Fibroblast of lung (primary cell): ENCODE results near the gene ANKUB1. TPM values are rescaled to one million over a fixed set of nuclear protein-coding genes. Genes with fewer than 3 reads are reported as not detected.

Experiments
- DNase-seq, 2 donors: peaks; one replicate each; pipeline versions ENCODE4 v3.0.0 to v3.0.0-alpha.2; 2010; ENCODE audit warnings: low read depth in 2 of 2
- H2AFZ ChIP-seq: 2 replicates; pipeline ENCODE4 v1.5.1; 2012; ENCODE audit warnings: low read length, control low read depth, inconsistent platforms
- H3K27ac ChIP-seq: 2 replicates; pipeline ENCODE4 v1.5.1; 2011; ENCODE audit warnings: low read length, control low read depth; ENCODE audit not compliant: insufficient read depth
- H3K27me3 ChIP-seq: 2 replicates; pipeline ENCODE4 v1.5.1; 2011; ENCODE audit warnings: mild to moderate bottlenecking, low read length; ENCODE audit not compliant: control insufficient read depth, insufficient read depth
- H3K36me3 ChIP-seq: 2 replicates; pipeline ENCODE4 v1.5.1; 2011; ENCODE audit warnings: low read length; ENCODE audit not compliant: control insufficient read depth, insufficient read depth
- H3K4me1 ChIP-seq: 2 replicates; pipeline ENCODE4 v1.5.1; 2011; ENCODE audit warnings: low read length; ENCODE audit not compliant: control insufficient read depth, insufficient read depth; ENCODE audit errors: extremely low read depth
- H3K4me2 ChIP-seq: 2 replicates; pipeline ENCODE4 v1.5.1; 2011; ENCODE audit warnings: low read length, control low read depth; ENCODE audit not compliant: insufficient read depth; ENCODE audit errors: extremely low read depth
- H3K4me3 ChIP-seq, 4 experiments: fragments of 200-600 bp in 1 of 4; sonication (generic) in 1 of 4; replicated peaks in 1 of 4; 2 replicates each; pipeline ENCODE4 v1.5.1; 2011 to 2016; ENCODE audit warnings: low read length in 4 of 4, low read depth in 3 of 4, mild to moderate bottlenecking in 3 of 4, control low read depth in 2 of 4, inconsistent platforms in 1 of 4, mixed read lengths in 1 of 4; ENCODE audit not compliant: insufficient read depth in 1 of 4; ENCODE audit errors: control extremely low read depth in 1 of 4
- H3K79me2 ChIP-seq: 2 replicates; pipeline ENCODE4 v1.5.1; 2012; ENCODE audit warnings: mild to moderate bottlenecking, low read length, inconsistent platforms; ENCODE audit not compliant: control insufficient read depth, insufficient read depth
- H3K9ac ChIP-seq: 2 replicates; pipeline ENCODE4 v1.5.1; 2011; ENCODE audit warnings: mild to moderate bottlenecking, low read length, control low read depth; ENCODE audit not compliant: insufficient read depth
- H3K9me3 ChIP-seq: 2 replicates; pipeline ENCODE4 v1.5.1; 2012; ENCODE audit warnings: low read depth, low read length; ENCODE audit not compliant: control insufficient read depth, insufficient read depth
- H4K20me1 ChIP-seq: 2 replicates; pipeline ENCODE4 v1.5.1; 2011; ENCODE audit warnings: low read length; ENCODE audit not compliant: control insufficient read depth, insufficient read depth; ENCODE audit errors: extremely low read depth
- EZH2 ChIP-seq: IDR thresholded peaks from 2 replicates; pipeline ENCODE4 v1.5.1; 2012; ENCODE audit warnings: low read length, control low read depth, mild to moderate bottlenecking; ENCODE audit errors: missing control alignments
- polyA plus RNA-seq, 2 donors: library from polyadenylated mRNA; depleted of rRNA in 1 of 2; stranded (reverse) in 1 of 2; unstranded in 1 of 2; fragments of >200 nt; gene quantifications; 2 replicates each; pipeline ENCODE4 v1.2.1, GENCODE V29; 2011 to 2012; ENCODE audit warnings: missing spikeins in 1 of 2
- total RNA-seq: library from RNA; depleted of rRNA; stranded (reverse); fragments of >200 nt; gene quantifications from 2 replicates; pipeline ENCODE4 v1.2.1, GENCODE V29; 2014
- TF ChIP-seq, protein P1 (sequence below), 2 donors: IDR thresholded peaks in 1 of 2; conservative IDR thresholded peaks in 1 of 2; 1 replicate in 1 of 2; 2 replicates in 1 of 2; pipeline ENCODE4 v1.5.1; 2011 to 2012; ENCODE audit warnings: low read length in 2 of 2, control low read depth in 1 of 2, inconsistent platforms in 1 of 2, low read depth in 1 of 2, mild to moderate bottlenecking in 1 of 2

The ANKUB1 gene
- total and polyA plus RNA-seq, 2 donors (not counting 1 experiment from before 2014, with no cell fraction given): not detected

DNA sequence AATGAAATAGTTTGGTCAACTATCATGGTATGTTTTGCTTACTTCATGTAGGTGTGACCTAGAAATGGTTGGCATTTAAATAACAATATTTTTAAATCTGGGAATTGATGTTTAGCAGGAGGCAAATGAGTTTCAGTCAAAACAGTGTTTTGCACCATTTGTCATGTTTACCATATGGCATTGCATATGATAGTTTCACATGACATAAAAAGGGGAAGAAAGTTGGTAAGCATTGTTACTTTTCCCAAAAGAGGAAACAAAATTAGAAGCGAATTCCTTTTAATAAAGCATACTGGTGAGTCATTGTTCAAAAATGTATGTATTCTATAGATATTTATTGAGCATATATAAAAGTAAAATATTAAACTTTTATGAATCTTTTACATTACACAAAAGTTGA is 23.0 kb upstream of the ANKUB1 start:
- no peak overlapping the region for H3K27ac ChIP-seq
- no peaks in the 10 kb centered on the region for H3K27me3 ChIP-seq
- H3K36me3 ChIP-seq: no peaks in the 10 kb centered on the region
- H3K4me1 ChIP-seq: peaks cover 4% of the 10 kb centered on the region
- H3K4me2 ChIP-seq: peak overlapping the region; percentile 94
- peaks cover 53% of the 10 kb centered on the region for H3K79me2 ChIP-seq
- no peaks in the 10 kb centered on the region for H3K9me3 ChIP-seq
- DNase-seq: no peak
- no peaks in the 10 kb centered on the region for H4K20me1 ChIP-seq
- H3K4me3 ChIP-seq: peak overlapping the region in 2 of 4 experiments; percentile 80 to 88
- TF ChIP-seq, protein P1, sequence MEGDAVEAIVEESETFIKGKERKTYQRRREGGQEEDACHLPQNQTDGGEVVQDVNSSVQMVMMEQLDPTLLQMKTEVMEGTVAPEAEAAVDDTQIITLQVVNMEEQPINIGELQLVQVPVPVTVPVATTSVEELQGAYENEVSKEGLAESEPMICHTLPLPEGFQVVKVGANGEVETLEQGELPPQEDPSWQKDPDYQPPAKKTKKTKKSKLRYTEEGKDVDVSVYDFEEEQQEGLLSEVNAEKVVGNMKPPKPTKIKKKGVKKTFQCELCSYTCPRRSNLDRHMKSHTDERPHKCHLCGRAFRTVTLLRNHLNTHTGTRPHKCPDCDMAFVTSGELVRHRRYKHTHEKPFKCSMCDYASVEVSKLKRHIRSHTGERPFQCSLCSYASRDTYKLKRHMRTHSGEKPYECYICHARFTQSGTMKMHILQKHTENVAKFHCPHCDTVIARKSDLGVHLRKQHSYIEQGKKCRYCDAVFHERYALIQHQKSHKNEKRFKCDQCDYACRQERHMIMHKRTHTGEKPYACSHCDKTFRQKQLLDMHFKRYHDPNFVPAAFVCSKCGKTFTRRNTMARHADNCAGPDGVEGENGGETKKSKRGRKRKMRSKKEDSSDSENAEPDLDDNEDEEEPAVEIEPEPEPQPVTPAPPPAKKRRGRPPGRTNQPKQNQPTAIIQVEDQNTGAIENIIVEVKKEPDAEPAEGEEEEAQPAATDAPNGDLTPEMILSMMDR (conservative IDR thresholded peaks at IDR 0.05 in 1 of 2, IDR thresholded peaks at IDR 0.05 in 1 of 2; ENCODE audit: low read depth in 1 of 2, low read length in 2 of 2): no peak
- H2AFZ ChIP-seq: no peak overlapping the region
- H3K9ac ChIP-seq: no peak overlapping the region

DNA sequence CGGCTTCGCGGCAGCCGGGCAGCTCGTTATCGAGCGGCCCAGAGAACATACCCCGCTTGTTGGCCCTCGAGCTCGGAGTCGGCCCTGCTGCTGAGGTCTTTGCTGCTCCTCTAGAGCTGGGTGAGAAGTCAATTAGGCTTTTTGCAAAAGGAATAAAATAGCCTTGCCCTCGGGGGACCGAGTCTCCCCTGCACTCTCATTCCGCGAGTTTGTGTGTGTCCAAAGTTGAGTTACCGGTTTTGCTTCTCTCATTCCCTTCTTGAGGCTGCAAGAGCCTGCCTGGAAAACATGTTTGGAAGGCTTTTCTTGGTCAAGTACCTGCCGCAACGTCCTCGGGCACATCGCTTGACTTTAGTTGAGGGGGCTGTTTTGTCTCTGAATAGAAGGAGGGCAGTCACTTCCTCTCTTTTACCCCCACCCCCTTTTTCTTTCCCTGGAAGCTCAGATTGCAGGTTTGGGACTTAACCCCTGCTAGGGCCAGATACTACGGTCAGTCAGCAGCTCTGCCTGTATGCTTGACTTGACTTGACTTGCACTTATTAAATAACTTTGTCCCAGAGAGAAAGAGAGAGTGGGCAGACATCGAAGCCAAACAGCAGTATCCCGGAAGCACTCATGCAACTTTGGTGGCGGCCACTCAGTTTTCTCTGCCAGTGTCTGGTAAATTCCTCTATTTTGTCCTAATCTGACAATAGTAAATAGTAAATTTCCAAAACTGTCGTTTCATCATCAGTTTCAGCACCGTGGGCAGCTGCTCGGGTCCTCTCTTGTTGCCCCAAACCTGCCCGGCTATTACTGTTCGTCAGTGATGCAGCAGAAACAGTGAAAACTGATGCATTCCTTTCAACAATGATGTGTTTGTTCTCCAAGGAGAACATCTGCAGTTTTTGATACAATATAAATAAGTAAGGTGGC is 21.3 kb upstream of the ANKUB1 start:
- Histone ChIP-seq H3K9me3 (no peaks in the 10 kb centered on the region), H4K20me1 (no peaks in the 10 kb centered on the region), H3K4me3 (peak overlapping the region; percentile 80 to 90 (median 87)), H3K27ac (peak overlapping the region; percentile 94), H3K27me3 (no peaks in the 10 kb centered on the region), H3K36me3 (no peaks in the 10 kb centered on the region), H3K79me2 (peaks cover 45% of the 10 kb centered on the region), H3K4me2 (peak overlapping the region; percentile 94), H3K4me1 (peaks cover 4% of the 10 kb centered on the region), H2AFZ (peak overlapping the region; percentile 86), H3K9ac (peak overlapping the region; percentile 92)
- TF ChIP-seq EZH2: no peak
- TF ChIP-seq, protein P1 (conservative IDR thresholded peaks at IDR 0.05 in 1 of 2, IDR thresholded peaks at IDR 0.05 in 1 of 2; ENCODE audit: low read depth in 1 of 2, low read length in 2 of 2): no peak
- peak; percentile 40 to 42 for DNase-seq

DNA sequence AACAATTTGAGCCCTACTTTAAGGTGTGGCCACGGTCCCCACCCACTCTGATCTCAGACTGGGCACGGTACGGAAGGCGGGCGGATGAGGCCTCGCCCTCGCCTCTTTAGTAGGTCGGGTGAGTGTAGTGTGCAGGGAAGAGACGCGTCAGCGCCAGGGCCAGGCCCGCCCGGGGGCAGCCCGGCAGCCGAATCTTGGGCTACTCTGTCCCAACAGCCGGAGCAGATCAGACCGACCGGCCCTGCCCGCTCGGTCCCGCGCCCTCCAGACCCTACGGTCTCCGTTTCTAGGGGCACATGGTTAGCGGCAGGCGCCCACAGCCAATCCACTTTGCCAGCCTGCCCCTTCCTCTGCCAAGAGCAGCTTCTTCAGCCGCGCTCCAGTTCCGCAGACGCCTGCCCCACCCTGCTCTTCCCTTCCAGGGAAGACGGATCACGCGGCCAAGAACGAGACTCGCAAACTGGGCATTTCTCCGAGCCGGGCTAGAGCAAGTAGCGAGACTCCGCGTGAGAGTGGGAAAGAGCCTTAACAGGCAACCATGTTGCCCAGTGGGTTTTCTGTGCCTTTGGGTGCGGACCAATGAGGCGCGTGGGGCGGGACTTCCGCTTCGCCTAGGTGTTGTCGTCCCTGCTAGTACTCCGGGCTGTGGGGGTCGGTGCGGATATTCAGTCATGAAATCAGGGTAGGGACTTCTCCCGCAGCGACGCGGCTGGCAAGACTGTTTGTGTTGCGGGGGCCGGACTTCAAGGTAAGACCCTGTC is 20.4 kb upstream of the ANKUB1 start, which contains the start of gene RNF13:
Gene RNF13 (plus strand): TSS at position 610 of the 761 bp plus-strand sequence. CDS start 32,812 bp downstream, outside the sequence.
- Histone ChIP-seq H3K79me2 (peaks cover 36% of the 10 kb centered on the region), H3K36me3 (no peaks in the 10 kb centered on the region), H3K27me3 (no peaks in the 10 kb centered on the region), H3K4me1 (peaks cover 4% of the 10 kb centered on the region), H4K20me1 (no peaks in the 10 kb centered on the region), H3K4me2 (peak within 1 kb of the TSS; percentile 94), H3K9ac (peak within 1 kb of the TSS; percentile 92), H3K4me3 (peak within 1 kb of the TSS; percentile 80 to 90 (median 87)), H3K27ac (peak within 1 kb of the TSS; percentile 94), H3K9me3 (no peaks in the 10 kb centered on the region), H2AFZ (peak within 1 kb of the TSS; percentile 86)
- no peak for TF ChIP-seq EZH2
- TF ChIP-seq, protein P1 (conservative IDR thresholded peaks at IDR 0.05 in 1 of 2, IDR thresholded peaks at IDR 0.05 in 1 of 2; ENCODE audit: low read depth in 1 of 2, low read length in 2 of 2): no peak
- DNase-seq: peak; percentile 93 to 96
